ENCODE measurements around the gene TAMALIN. TPM values are rescaled to one million over a fixed set of nuclear protein-coding genes. Genes with fewer than 3 reads are reported as not detected.
A peak's percentile ranks its signal among the peaks of the same experiment; 100 is the strongest.

TAMALIN gene
- total RNA-seq, 4 donors from 2014 or later, result 11.8 to 18.0 (median 16.1) TPM

DNA sequence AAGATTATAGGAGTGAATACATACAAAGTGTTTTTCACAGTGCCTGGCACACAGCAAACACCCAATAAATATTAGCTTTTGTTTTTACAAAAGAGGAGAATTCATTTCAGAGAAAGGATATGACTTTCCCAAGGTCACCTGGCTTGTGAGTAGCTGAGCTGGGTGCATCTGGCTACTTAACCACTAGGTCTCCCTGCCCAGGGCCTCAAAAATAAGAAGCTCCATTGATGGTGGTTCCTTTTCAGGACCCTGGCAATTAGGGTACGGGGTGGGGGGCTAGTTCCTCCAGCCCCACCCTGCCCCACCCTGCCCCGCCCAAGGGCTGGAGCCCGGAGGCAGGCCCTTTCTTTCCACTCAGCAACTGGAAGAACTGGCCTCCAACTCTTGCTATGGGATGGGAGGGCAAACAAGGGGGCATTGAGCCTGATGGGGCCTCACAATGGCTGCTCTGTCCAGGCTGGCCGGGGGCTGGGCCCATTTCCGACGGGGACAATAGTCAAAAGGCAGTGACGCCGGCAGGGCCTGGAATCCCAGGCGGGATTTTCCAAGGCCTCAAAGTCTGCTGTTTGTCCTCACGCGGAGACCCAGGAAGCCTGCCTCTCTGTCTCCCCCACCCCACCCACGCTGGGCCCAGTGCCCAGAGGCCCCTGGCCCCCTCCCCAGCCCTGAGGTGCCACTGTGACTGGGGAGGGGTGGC, 54.9 kb downstream of the TAMALIN start:
- Histone ChIP-seq H3K4me3 (no peak overlapping the region), H3K27me3 (no peaks in the 10 kb centered on the region), H3K36me3 (peaks cover 0 to 34% of the 10 kb centered on the region in 2 donors), H3K4me1 (peaks cover 0 to 60% (median 0%) of the 10 kb centered on the region in 3 donors), H3K27ac (peak overlapping the region in 3 of 4 donors; percentile 70 to 100 (median 98)), H3K9me3 (no peaks in the 10 kb centered on the region)
- WGBS, 2 donors (ENCODE audit: low coverage in 1 of 2), result 54% methylated on average over 3 of the region's 12 CpGs; no CpG with 5 or more reads in 1 of the 2 donors
- TF ChIP-seq, protein P1, sequence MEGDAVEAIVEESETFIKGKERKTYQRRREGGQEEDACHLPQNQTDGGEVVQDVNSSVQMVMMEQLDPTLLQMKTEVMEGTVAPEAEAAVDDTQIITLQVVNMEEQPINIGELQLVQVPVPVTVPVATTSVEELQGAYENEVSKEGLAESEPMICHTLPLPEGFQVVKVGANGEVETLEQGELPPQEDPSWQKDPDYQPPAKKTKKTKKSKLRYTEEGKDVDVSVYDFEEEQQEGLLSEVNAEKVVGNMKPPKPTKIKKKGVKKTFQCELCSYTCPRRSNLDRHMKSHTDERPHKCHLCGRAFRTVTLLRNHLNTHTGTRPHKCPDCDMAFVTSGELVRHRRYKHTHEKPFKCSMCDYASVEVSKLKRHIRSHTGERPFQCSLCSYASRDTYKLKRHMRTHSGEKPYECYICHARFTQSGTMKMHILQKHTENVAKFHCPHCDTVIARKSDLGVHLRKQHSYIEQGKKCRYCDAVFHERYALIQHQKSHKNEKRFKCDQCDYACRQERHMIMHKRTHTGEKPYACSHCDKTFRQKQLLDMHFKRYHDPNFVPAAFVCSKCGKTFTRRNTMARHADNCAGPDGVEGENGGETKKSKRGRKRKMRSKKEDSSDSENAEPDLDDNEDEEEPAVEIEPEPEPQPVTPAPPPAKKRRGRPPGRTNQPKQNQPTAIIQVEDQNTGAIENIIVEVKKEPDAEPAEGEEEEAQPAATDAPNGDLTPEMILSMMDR (IDR thresholded peaks at IDR 0.05), result no peak
- TF ChIP-seq POLR2AphosphoS5 (IDR thresholded peaks at IDR 0.05), result no peak
- TF ChIP-seq POLR2A (IDR thresholded peaks at IDR 0.05), result no peak
- TF ChIP-seq EP300 (IDR thresholded peaks at IDR 0.05), result no peak
- ATAC-seq, result no peak

DNA sequence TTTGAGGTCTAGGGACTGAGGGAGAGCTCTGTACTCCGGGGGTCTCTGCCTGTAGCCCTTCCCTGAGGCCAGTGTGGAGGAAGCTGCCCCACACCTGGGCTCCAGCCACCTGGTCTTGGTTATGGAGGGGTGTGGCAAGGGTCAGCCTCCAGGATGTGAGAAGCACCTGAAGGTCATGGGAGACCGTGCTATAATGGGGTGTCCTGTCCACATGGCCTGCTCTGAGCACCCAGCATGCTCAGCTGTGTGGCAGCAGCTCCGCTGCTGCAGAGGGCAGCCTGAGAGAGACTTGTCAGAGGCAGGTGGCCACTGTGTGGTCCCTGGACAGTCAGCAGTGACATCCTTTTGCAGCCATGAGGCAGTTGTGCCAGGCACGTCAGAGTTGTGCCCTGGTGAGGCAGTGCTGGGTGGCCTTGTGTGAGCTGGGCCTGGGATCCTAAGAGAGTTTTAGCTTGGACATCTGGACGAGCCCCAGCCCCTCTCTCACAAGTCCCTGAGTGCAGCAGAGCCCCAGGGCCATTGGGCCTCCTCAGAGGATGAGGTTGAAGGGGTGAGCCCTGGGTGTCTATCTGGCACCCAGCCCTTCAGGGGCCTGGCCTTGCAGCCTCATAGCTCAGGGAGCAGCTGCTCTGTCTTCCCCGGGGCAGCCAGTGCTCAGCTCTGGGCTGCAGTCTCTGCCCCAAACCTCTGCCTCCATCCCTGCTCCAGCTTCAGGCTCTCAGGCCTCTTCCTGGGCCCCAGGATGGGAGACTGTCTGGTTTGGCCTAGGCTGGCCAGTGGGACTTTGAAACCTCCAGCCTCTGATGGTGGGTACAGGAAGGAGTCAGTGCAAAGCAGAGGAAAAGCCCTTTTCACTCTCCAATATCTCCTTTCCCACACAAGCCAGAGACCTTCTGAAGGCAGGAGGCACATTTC, 55.7 kb downstream of the TAMALIN start:
- Histone ChIP-seq H3K36me3 (peaks cover 0 to 26% of the 10 kb centered on the region in 2 donors), H3K4me3 (no peak overlapping the region), H3K4me1 (peaks cover 0 to 52% (median 0%) of the 10 kb centered on the region in 3 donors), H3K27ac (peak overlapping the region in 3 of 4 donors; percentile 66 to 98 (median 70)), H3K9me3 (no peaks in the 10 kb centered on the region), H3K27me3 (no peaks in the 10 kb centered on the region)
- TF ChIP-seq, protein P1 (IDR thresholded peaks at IDR 0.05), result no peak
- TF ChIP-seq POLR2A (IDR thresholded peaks at IDR 0.05) (no peak), POLR2AphosphoS5 (IDR thresholded peaks at IDR 0.05) (no peak), EP300 (IDR thresholded peaks at IDR 0.05) (no peak)
- no CpG with 5 or more reads among the region's 6 CpGs for WGBS, 2 donors (ENCODE audit: low coverage in 1 of 2)
- ATAC-seq, result no peak

DNA sequence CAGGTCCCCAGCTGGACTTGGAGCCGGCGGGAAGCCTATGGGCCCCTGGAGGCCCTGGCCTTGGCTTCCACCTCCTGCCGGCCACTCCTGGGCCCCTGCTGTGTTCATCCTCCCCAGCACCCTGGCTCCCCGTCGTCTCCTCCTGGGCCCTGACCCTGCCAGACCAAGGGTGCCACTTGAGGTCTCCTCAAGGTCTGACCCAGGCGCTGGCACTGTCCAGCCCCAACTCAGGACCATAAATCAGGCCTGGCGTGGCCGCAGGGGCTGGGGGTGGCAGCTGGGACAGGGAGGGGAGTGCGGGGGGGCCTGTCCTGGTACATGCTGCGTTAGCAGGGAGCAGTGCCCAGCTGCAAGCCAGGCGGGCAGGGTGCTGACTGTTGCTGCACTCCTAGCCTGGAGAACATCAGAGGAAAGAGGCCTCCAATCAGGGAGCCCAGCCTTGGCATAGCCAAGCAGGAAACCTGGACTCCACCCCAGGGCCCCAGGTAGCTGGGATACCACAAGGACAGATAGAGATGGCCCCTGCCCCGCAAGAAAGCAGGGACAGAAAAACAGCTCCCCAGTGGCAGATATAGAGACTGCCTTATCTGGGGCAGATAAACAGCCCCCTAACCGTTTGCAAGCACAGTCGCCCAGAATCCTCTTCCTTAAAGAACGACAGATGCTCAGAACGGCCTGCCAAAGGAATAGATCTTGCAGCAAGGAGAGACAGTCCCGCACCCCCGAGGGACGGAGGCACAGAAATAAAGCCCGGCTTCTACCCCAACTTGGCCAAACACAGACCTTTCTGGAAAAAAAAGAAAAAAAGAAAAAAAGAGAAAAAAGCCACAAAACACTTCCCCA, 56.6 kb downstream of the TAMALIN start:
- H3K4me1 ChIP-seq, result peaks cover 0 to 44% (median 0%) of the 10 kb centered on the region in 3 donors
- TF ChIP-seq EP300 (IDR thresholded peaks at IDR 0.05) (no peak), POLR2A (IDR thresholded peaks at IDR 0.05) (no peak), POLR2AphosphoS5 (IDR thresholded peaks at IDR 0.05) (no peak)
- TF ChIP-seq, protein P1 (IDR thresholded peaks at IDR 0.05), result no peak

DNA sequence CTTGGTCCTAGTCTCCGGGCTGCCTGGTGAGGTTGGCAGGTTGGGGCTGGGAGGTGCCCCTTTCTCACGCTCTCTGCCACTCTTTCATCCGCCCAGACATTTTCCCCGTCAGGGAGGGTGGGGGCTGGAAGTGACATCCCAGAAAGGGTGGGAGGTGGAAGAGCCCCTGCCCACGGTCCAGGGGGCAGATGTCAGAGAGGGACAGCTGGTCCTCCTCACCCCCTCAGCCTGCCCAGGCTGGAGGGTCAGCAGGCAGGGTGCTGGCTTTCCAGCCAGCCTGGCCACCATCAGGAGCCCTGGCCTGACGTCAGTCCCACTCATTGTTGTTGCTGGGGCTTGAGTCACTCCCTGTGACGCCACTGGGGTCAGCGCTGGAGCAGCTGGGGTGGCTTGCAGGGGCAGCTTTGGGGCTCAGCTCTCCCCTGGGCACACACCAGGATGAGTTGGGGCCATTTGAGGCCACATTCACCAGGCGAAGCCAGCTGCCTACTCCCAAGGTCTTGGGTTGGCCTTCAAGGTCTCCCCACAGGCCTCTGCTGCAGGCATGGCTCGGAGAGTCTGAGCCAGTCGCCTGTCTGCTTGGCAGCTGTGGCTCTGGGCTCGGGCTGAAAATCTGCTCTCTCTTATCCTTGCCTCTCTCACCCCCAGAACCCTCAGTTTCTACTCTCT, 57.4 kb downstream of the TAMALIN start:
- Histone ChIP-seq H3K4me1 (peaks cover 0 to 40% (median 2%) of the 10 kb centered on the region in 3 donors), H3K36me3 (peaks cover 0 to 9% of the 10 kb centered on the region in 2 donors), H3K27ac (peak overlapping the region in 3 of 4 donors; percentile 66 to 98 (median 70)), H3K27me3 (no peaks in the 10 kb centered on the region), H3K9me3 (no peaks in the 10 kb centered on the region), H3K4me3 (no peak overlapping the region)
- peak; percentile 29 for ATAC-seq
- peak; percentile 7 for TF ChIP-seq POLR2AphosphoS5 (IDR thresholded peaks at IDR 0.05)
- TF ChIP-seq EP300 (IDR thresholded peaks at IDR 0.05), result no peak
- WGBS, 2 donors (ENCODE audit: low coverage in 1 of 2), result 83% methylated on average over 4 of the region's 12 CpGs; no CpG with 5 or more reads in 1 of the 2 donors

More for the DNA sequence above, 56.6 kb downstream of the TAMALIN start:
- 54% methylated on average over 4 of the region's 20 CpGs; no CpG with 5 or more reads in 1 of the 2 donors for WGBS, 2 donors (ENCODE audit: low coverage in 1 of 2)
- H3K4me3 ChIP-seq, result no peak overlapping the region
- H3K9me3 ChIP-seq, result no peaks in the 10 kb centered on the region
- H3K27me3 ChIP-seq, result no peaks in the 10 kb centered on the region
- peaks cover 0 to 17% of the 10 kb centered on the region in 2 donors for H3K36me3 ChIP-seq
- peak overlapping the region in 3 of 4 donors; percentile 66 to 98 (median 70) for H3K27ac ChIP-seq
- no peak for ATAC-seq

Small RNAs within 50 kb of the gene (small RNA-seq; reads per million reads assigned to genes)
- 0 reads per million in 4 donors for gene RNU6-574P

Other genes starting within 250 kb of the TAMALIN start
- gene FIGNL2, start 158.2 kb upstream of the TAMALIN start, total RNA-seq, result under 1 TPM in 3 of 4 donors, not detected in 1; 0.13 to 0.35 (median 0.16) TPM
- not detected for gene ANKRD33, start 118.8 kb upstream of the TAMALIN start, total RNA-seq
- gene ACVRL1, start 99.4 kb upstream of the TAMALIN start, total RNA-seq, result 100 to 1,000 TPM in 3 of 4 donors, 10 to 100 TPM in 1; 77.4 to 133 (median 118) TPM
- 10 to 100 TPM in 2 of 4 donors, 1 to 10 TPM in 2; 6.5 to 17.9 (median 10.5) TPM for gene ACVR1B, start 55.2 kb upstream of the TAMALIN start, total RNA-seq
- gene NR4A1, start 44.5 kb downstream of the TAMALIN start, total RNA-seq, result 10 to 100 TPM; 29.9 to 67.2 (median 35.2) TPM
- gene ATG101, start 63.0 kb downstream of the TAMALIN start, total RNA-seq, result 10 to 100 TPM; 36.7 to 60.2 (median 52.6) TPM
- 10 to 100 TPM in 1 of 4 donors, 1 to 10 TPM in 3; 4.0 to 12.8 (median 4.6) TPM for gene SMIM41, start 72.8 kb downstream of the TAMALIN start, total RNA-seq
- gene KRT80, start 185.1 kb downstream of the TAMALIN start, total RNA-seq, result under 1 TPM in 3 of 4 donors, not detected in 1; 0.16 to 0.54 (median 0.31) TPM
- 10 to 100 TPM in 1 of 4 donors, 1 to 10 TPM in 2, under 1 TPM in 1; 0.47 to 78.7 (median 4.3) TPM for gene KRT7, start 226.3 kb downstream of the TAMALIN start, total RNA-seq

Measured in gastroesophageal sphincter (tissue), 4 donors.